Measurements from ENCODE around the gene PHC1. TPM values are rescaled to one million over a fixed set of nuclear protein-coding genes. Genes with fewer than 3 reads are reported as not detected.

Gene PHC1
- total RNA-seq, 6 experiments from 2014 or later: 17.2 to 22.3 (median 19.9) TPM

- H3K9me3 Mint-ChIP-seq: no peaks in the 10 kb centered on the region
- no peak overlapping the region for H3K4me3 Mint-ChIP-seq
- H3K27me3 Mint-ChIP-seq (ENCODE audit: insufficient read depth): peaks cover 12% of the 10 kb centered on the region
- DNase-seq: no peak
- H3K36me3 Mint-ChIP-seq (ENCODE audit: low read depth): no peaks in the 10 kb centered on the region
- H3K27ac Mint-ChIP-seq: no peak overlapping the region
- TF ChIP-seq, protein P1, sequence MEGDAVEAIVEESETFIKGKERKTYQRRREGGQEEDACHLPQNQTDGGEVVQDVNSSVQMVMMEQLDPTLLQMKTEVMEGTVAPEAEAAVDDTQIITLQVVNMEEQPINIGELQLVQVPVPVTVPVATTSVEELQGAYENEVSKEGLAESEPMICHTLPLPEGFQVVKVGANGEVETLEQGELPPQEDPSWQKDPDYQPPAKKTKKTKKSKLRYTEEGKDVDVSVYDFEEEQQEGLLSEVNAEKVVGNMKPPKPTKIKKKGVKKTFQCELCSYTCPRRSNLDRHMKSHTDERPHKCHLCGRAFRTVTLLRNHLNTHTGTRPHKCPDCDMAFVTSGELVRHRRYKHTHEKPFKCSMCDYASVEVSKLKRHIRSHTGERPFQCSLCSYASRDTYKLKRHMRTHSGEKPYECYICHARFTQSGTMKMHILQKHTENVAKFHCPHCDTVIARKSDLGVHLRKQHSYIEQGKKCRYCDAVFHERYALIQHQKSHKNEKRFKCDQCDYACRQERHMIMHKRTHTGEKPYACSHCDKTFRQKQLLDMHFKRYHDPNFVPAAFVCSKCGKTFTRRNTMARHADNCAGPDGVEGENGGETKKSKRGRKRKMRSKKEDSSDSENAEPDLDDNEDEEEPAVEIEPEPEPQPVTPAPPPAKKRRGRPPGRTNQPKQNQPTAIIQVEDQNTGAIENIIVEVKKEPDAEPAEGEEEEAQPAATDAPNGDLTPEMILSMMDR (IDR thresholded peaks at IDR 0.05): no peak
- 0 out of 2 replicates have a peak, but pooled peaks cover 4% of the 10 kb centered on the region for H3K4me1 Mint-ChIP-seq (ENCODE audit: low read depth)
Measured at GRCh38 chr12:8903646-8904045, 10.7 kb upstream of the PHC1 start.

DNA sequence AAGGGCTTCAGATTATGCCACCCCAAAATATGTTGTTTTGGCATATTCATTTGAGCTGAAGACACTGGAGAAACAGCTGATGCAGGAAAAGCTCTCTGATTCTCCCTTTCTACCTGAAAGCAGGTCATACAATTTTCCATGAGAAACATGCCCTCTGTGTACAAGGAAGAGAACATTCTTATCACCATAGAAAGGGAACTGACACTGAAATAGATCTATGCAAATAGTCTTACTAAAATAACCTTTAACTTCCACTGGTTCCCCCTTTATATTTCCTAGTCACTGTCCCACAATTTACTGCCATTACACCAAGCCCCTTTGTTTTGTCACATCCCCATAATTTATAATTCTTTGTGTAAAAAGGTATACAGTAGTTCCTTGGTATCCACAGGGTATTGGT, 9.6 kb upstream of the PHC1 start:
- TF ChIP-seq, protein P1 (IDR thresholded peaks at IDR 0.05): no peak
- Mint-ChIP-seq H3K27ac (no peak overlapping the region), H3K27me3 (ENCODE audit: insufficient read depth) (peaks cover 12% of the 10 kb centered on the region), H3K9me3 (no peaks in the 10 kb centered on the region), H3K36me3 (ENCODE audit: low read depth) (no peaks in the 10 kb centered on the region), H3K4me3 (no peak overlapping the region), H3K4me1 (ENCODE audit: low read depth) (0 out of 2 replicates have a peak, but pooled peaks cover 4% of the 10 kb centered on the region)
- DNase-seq: no peak

DNA sequence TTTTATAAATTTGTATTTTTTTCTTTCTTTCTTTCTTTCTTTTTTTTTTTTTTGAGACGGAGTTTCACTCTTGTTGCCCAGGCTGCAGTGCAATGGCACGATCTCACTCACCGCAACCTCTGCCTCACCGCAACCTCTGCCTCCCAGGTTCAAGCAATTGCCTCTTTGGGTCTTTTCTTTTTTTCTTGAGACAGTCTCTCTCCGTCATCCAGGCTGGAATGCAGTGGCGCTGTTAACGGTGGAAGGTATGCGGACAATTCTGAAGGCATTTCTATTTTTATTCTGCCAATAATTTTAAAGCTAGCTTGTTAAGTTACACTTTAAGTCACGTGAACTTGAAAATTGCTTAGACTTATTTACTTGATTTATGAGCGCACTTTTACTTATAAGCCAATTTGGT, 8.8 kb upstream of the PHC1 start:
- TF ChIP-seq, protein P1 (IDR thresholded peaks at IDR 0.05): no peak
- H3K4me3 Mint-ChIP-seq: no peak overlapping the region
- H3K27me3 Mint-ChIP-seq (ENCODE audit: insufficient read depth): peaks cover 9% of the 10 kb centered on the region
- no peaks in the 10 kb centered on the region for H3K9me3 Mint-ChIP-seq
- H3K36me3 Mint-ChIP-seq (ENCODE audit: low read depth): no peaks in the 10 kb centered on the region
- H3K4me1 Mint-ChIP-seq (ENCODE audit: low read depth): 0 out of 2 replicates have a peak, but pooled peaks cover 4% of the 10 kb centered on the region
- no peak for DNase-seq
- H3K27ac Mint-ChIP-seq: no peak overlapping the region

DNA sequence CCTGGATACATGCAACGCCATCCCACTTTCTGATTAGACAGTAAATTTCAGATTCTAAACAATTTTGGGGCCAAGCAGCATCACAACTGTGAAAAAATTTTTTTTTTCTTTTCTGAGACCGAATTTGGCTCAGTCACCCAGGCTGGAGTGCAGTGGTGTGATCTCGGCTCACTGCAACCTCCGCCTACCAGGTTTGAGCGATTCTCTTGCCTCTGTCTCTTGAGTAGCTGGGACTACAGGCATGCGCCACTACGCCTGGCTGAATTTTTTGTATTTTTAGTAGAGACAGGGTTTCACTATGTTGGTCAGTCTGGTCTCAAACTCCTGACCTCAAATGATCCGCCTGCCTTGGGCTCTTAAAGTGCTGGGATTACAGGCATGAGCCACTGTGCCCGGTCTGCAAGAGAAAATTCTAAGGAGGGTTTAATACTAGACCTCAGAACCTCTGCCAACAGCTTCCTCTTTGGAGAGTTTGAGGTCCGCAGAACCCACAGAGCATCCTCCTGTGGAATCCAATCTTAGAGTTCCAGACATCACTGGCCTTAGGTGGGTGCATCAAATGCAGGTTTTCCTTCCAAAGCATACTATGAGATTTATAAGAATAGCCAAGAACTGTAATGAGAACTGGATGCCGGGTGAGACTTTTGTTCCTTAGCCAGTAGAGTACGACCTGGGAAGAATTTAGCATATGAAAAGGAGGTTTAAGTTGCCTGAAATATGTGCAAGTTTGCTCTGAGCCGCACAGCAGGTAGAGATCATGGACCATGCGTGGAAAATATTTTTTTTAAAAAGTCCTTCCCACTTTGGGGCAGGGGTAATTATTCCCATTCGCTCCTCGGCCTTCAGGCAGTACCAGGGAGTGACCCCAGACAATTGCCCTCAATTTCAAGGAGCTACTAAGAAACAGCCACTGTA, 7.8 kb upstream of the PHC1 start:
- Mint-ChIP-seq H3K36me3 (ENCODE audit: low read depth) (no peaks in the 10 kb centered on the region), H3K9me3 (no peaks in the 10 kb centered on the region), H3K4me3 (no peak overlapping the region), H3K27me3 (ENCODE audit: insufficient read depth) (peaks cover 9% of the 10 kb centered on the region), H3K27ac (no peak overlapping the region), H3K4me1 (ENCODE audit: low read depth) (peaks cover 6% of the 10 kb centered on the region; the same call in 1 of the 2 replicates)
- no peak for DNase-seq
- TF ChIP-seq, protein P1 (IDR thresholded peaks at IDR 0.05): no peak

GRCh38 chr12:8907513-8907912, 6.8 kb upstream of the PHC1 start:
- no peaks in the 10 kb centered on the region for H3K9me3 Mint-ChIP-seq
- no peaks in the 10 kb centered on the region for H3K36me3 Mint-ChIP-seq (ENCODE audit: low read depth)
- no peak for DNase-seq
- no peak overlapping the region for H3K27ac Mint-ChIP-seq
- H3K27me3 Mint-ChIP-seq (ENCODE audit: insufficient read depth): peaks cover 7% of the 10 kb centered on the region
- TF ChIP-seq, protein P1 (IDR thresholded peaks at IDR 0.05): no peak
- no peak overlapping the region for H3K4me3 Mint-ChIP-seq
- H3K4me1 Mint-ChIP-seq (ENCODE audit: low read depth): peaks cover 11% of the 10 kb centered on the region; the same call in 1 of the 2 replicates

Measured in HFFc6 (cell line).